Glomerular endothelial cell (primary cell): ENCODE data around the gene ATP10B. TPM values are rescaled to one million over a fixed set of nuclear protein-coding genes. Genes with fewer than 3 reads are reported as not detected.
"Not testable (repeated sequence)": the region's sequence is repeated elsewhere in the genome, so short reads cannot be mapped to it uniquely, and the experiment has no call there.

Source experiments
- DNase-seq: peaks from one replicate; pipeline ENCODE4 v3.0.0-alpha.2; 2011; ENCODE audit warnings: low read depth, low spot score; ENCODE audit errors: extremely low read depth
- total RNA-seq: library from RNA; depleted of rRNA; stranded (reverse); fragments of >200 nt; gene quantifications from 2 replicates; pipeline ENCODE4 v1.2.3, GENCODE V29; 2015

The ATP10B gene, protein sequence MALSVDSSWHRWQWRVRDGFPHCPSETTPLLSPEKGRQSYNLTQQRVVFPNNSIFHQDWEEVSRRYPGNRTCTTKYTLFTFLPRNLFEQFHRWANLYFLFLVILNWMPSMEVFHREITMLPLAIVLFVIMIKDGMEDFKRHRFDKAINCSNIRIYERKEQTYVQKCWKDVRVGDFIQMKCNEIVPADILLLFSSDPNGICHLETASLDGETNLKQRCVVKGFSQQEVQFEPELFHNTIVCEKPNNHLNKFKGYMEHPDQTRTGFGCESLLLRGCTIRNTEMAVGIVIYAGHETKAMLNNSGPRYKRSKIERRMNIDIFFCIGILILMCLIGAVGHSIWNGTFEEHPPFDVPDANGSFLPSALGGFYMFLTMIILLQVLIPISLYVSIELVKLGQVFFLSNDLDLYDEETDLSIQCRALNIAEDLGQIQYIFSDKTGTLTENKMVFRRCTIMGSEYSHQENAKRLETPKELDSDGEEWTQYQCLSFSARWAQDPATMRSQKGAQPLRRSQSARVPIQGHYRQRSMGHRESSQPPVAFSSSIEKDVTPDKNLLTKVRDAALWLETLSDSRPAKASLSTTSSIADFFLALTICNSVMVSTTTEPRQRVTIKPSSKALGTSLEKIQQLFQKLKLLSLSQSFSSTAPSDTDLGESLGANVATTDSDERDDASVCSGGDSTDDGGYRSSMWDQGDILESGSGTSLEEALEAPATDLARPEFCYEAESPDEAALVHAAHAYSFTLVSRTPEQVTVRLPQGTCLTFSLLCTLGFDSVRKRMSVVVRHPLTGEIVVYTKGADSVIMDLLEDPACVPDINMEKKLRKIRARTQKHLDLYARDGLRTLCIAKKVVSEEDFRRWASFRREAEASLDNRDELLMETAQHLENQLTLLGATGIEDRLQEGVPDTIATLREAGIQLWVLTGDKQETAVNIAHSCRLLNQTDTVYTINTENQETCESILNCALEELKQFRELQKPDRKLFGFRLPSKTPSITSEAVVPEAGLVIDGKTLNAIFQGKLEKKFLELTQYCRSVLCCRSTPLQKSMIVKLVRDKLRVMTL (N-terminal part only)
- total RNA-seq, result under 0.01 TPM in 1 of 2 replicates, not detected in the other

GRCh38 chr5:160852049-160852448 is at the start of gene ATP10B:
Gene ATP10B (minus strand): TSS chr5:160852211. CDS start chr5:160688074, 164,137 bp downstream.
- DNase-seq, result no peak

GRCh38 chr5:160901656-160902055 is 49.6 kb upstream of the ATP10B start:
- no peak for DNase-seq

GRCh38 chr5:160899735-160900134 is 47.7 kb upstream of the ATP10B start:
- no peak for DNase-seq

GRCh38 chr5:160893180-160893964 is 41.4 kb upstream of the ATP10B start:
- not testable (repeated sequence) for DNase-seq

DNA sequence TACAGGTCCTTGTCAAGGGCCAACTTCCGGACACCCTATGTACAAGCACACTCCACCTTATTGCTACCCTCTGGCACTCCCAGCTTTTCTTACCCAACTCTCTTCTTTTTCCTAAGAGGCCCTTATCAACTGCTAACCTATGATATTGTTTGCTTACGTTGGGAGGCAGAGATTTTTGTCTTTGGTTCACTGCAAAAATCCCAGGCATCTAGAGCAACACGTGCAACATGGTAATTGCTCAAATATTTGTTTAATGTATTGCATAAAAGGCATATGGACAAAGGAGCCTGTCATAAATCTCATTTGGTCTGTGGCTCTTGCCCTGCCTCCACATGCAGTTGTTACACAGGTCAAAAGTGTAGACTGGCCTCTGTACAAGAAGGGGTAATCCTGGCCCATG is 35.8 kb upstream of the ATP10B start:
- no peak for DNase-seq

- not testable (repeated sequence) for DNase-seq
Observed at GRCh38 chr5:160873560-160874200, 21.7 kb upstream of the ATP10B start.

GRCh38 chr5:160869989-160870521 is 18.0 kb upstream of the ATP10B start:
- DNase-seq, result no peak

DNA sequence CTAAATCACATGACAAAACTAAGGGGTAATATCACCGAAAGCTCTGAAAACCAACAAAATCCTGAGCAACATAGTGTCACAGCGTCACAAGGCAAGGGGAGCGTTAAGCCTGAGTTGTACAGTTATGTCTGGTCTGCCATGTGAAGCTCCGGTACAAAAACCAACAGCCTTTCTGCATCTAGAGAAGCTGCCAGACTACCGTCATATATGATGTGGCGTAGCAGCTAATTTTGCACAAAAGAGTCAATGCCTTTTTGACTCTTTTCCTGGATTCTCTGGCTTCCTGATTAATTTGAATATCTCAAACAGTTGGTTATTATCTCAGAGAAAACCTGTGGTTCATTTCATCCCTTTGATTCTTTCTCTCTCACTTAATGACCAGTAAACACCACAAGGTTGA is 16.0 kb upstream of the ATP10B start:
- no peak for DNase-seq

DNA sequence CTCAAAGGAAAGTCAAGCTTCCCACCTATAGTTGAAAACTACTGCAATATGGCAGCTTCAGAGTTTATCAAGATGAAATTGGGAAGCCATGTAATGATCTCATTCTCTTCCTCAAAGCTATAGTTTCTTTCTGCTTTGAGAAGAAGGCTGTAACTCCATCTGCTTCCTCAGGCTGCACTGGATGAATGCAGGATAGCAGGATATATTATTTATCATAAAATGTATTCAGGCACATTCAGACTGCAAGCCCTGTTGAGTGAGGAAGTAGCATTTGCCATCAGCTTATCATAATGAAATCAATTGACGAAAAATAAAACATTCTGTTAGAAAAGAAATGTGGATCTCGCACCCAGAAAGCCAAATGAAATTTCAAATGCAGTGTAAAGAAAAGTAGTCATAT is 560 bp downstream of the ATP10B start:
- DNase-seq, result no peak

DNA sequence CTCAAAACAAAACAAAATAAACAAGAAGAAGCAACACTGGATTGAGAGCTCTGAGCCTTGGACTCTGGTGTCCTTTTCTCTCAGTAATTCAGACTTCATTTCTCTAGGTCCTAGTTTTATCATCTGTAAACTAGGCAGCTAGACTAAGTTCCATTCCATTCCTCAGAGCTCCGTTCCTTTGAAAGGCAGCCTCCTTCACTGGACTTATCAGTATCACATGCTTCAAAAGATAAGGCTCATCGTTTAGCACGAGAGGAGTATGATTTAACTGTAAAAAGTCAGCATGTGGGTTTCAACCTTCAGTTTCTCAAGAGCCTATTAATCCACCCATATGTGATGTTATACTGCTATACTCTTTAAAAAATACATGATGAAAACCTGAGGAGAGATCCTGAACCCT is 1.6 kb downstream of the ATP10B start:
- no peak for DNase-seq

- DNase-seq, result no peak
Observed at GRCh38 chr5:160847526-160848085, 4.4 kb downstream of the ATP10B start.

- DNase-seq, result no peak
Observed at GRCh38 chr5:160846642-160847041, 5.4 kb downstream of the ATP10B start.

DNA sequence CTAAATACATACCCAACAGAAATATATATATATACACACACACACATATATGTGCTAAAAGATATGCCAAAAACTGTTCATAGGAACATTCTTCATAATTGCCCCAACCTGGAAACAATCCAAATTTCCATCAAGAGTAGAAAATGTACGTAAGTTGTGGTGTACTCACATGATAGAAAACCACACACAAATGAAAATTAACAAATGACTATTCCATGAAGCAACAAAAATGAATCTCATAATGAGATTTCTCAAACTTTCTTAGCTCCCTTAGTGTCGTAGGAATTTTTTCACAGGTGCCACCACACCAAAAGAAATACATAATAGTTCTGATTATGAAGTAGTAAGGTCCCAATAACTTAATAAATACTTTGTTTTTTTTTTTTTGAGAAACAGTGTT is 7.8 kb downstream of the ATP10B start:
- no peak for DNase-seq

- no peak for DNase-seq
Observed at GRCh38 chr5:160843240-160843639, 8.8 kb downstream of the ATP10B start.

DNA sequence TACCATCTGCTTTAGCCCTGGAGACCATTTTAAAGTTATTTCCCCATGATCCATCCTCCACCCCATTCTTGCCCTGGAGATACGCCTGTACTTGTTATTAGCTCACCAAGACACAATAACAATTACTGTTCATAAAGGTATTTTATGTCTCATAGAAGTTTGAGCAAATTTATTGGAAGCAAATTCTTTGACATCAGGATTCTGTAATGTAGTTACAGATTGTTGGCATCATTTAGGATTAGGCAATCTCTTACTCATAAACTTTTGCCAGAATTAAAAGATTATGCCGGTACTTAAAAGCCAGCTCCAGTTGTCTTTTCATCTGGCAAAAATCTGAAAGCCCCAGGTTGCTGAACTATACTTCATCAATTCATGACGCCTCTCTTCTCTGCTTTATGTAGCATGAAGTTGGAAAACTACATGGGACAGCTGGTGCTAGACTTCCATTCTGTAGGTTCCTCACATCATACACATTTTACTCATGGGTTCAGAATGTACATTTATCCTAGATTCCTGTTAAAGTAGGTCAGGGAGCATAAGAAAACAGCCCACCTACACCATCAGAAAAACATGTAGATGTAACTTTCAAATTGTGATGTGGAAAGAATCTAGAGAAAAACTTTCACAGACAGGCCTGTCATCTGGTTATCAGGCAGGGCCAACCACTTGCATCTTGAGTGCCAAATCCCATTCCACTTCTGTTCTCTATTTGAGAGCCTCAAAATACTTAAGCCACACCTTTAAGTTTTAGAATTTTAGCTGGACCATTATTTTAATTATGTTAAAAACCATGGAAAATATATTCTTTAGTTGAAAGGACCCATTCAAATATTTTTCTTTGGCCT is 14.0 kb downstream of the ATP10B start:
- DNase-seq, result no peak

- no peak for DNase-seq
Observed at GRCh38 chr5:160837211-160837610, 14.8 kb downstream of the ATP10B start.

DNA sequence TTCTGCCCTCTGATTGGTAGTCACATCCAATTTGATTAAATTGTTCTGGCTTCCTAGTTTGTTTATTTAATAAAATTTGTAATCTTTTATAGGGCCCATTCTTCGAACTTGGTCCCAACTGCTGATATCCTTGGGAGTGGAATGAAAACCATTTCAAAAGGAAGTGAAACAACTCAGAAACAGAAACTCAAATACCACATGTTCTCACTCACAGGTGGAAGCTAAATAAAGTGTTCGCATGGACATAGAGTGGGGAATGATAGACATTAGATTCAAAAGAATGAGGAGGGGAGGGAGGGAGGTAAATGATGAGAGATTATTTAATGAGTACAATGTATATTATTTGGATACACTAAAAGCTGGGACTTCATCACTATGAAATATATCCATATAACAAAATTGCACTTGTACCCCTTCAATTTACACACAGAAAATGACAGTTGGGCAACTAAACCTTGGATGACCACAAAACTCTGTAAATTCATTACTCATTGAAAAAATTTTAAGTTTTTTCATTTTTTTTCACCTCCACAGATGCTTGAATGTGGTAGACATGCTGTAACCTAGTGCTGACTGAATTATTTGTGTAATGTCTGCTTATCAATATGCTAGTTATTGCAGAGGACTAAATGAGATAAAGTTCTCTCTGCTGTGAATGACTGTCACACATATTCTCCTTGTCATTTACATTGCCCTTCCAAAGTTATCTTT is 16.0 kb downstream of the ATP10B start:
- DNase-seq, result no peak

- DNase-seq, result no peak
Observed at GRCh38 chr5:160835376-160835775, 16.6 kb downstream of the ATP10B start.
